ENCODE measurements around the gene DLGAP4. TPM values are rescaled to one million over a fixed set of nuclear protein-coding genes. Genes with fewer than 3 reads are reported as not detected.

The DLGAP4 gene
- total RNA-seq, 4 donors from 2014 or later: 18.8 to 46.7 (median 45.0) TPM

DNA sequence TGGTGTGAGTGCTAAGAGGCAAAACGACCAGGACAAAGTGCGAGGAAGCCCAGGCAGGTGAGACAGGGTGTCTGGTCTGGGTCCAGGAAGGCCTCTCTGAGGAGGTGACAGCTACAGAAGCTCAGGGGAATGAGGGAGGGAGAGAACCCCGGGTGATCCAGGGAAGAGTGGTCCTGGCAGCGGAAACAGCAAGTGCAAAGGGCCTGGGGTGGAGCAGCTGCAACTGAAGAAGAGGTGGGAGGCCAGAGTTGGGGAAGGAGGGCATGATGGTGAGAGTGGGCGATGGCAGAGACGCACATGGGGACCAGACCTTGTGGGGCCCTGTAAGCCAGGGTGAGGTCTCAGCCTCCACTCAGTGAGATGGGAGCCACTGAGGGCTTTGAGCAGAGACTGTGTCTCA is 45.8 kb downstream of the DLGAP4 start:
- in situ Hi-C loops (cut with MboI; ENCODE audit: low sequenced_read_pairs in 4 of 4) (no loop called here), intact Hi-C loops (cut with DNase I; ENCODE audit: low total_unique reads) (no loop called here)
- Histone ChIP-seq H3K27ac (no peak overlapping the region), H3K9me3 (no peaks in the 10 kb centered on the region), H3K27me3 (no peaks in the 10 kb centered on the region), H3K4me3 (no peak overlapping the region), H3K36me3 (no peaks in the 10 kb centered on the region), H3K4me1 (no peaks in the 10 kb centered on the region)
- DNase-seq (no peak), ATAC-seq (no peak)
- TF ChIP-seq, protein P1, sequence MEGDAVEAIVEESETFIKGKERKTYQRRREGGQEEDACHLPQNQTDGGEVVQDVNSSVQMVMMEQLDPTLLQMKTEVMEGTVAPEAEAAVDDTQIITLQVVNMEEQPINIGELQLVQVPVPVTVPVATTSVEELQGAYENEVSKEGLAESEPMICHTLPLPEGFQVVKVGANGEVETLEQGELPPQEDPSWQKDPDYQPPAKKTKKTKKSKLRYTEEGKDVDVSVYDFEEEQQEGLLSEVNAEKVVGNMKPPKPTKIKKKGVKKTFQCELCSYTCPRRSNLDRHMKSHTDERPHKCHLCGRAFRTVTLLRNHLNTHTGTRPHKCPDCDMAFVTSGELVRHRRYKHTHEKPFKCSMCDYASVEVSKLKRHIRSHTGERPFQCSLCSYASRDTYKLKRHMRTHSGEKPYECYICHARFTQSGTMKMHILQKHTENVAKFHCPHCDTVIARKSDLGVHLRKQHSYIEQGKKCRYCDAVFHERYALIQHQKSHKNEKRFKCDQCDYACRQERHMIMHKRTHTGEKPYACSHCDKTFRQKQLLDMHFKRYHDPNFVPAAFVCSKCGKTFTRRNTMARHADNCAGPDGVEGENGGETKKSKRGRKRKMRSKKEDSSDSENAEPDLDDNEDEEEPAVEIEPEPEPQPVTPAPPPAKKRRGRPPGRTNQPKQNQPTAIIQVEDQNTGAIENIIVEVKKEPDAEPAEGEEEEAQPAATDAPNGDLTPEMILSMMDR (IDR thresholded peaks at IDR 0.05 in 4 of 5, conservative IDR thresholded peaks at IDR 0.05 in 1 of 5): no peak
- no peak for TF ChIP-seq POLR2A (IDR thresholded peaks at IDR 0.05)

DNA sequence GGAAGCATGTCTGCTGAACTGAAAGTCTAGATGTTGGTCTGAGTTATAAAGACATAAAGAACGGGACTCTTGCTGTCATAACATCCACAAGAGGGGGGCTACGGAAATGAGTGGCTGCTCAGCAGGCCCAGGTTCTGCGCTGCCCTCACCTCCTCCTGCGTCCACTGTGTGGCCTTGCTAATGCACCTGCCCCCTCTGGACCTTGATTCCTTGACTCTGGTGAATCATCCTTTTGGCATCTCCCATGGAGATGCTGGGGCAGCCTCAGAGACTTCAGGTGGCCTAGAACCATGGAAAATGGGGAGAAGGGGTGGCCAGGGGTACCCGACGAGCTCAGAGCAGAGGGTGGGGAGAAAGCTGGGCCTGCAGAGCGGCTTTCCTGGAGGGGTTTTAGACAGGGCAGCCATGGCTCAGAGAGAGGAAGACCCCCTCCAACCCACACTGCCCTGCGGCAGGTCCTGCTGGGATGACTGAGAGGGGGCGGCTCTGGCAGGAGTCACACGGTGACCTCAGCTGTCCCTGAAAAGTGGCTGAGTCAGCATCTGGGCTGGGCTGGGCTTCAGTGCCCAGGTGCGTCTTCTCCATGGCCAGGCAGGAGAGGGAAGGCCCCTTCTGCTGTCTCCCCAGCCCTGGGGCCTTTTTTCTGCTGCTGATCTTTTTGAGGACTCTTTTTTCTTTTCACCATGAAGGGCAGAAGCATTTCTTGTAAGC is 46.9 kb downstream of the DLGAP4 start:
- H3K9me3 ChIP-seq: no peaks in the 10 kb centered on the region
- in situ Hi-C loops (cut with MboI; ENCODE audit: low sequenced_read_pairs in 4 of 4): no loop called here
- no peaks in the 10 kb centered on the region for H3K36me3 ChIP-seq
- no peaks in the 10 kb centered on the region for H3K27me3 ChIP-seq
- no peak for TF ChIP-seq POLR2A (IDR thresholded peaks at IDR 0.05)
- TF ChIP-seq, protein P1 (IDR thresholded peaks at IDR 0.05 in 4 of 5, conservative IDR thresholded peaks at IDR 0.05 in 1 of 5): no peak
- no peak for ATAC-seq
- H3K27ac ChIP-seq: no peak overlapping the region
- H3K4me1 ChIP-seq: no peaks in the 10 kb centered on the region
- no peak overlapping the region for H3K4me3 ChIP-seq
- intact Hi-C loops (cut with DNase I; ENCODE audit: low total_unique reads): no loop called here
- DNase-seq: no peak

DNA sequence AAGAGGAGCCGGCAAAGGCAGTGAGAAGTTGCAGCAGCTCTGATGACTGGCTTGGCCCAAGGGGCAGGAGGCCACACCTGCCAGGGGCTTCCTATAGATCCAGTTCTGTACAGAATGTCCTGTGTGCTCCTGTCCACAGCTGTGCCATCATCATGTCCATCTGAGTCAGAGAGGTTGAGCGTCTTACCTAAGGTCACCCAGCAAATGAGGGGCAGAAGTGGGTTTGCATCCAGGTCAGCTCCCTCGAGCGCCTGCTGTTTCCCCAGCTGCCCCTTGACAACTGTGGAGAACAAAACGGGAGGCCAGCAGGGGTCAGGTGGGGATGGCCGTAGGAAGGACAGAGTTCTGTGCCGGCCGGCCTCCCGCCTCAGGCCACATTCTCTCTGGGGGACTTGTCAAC is 47.6 kb downstream of the DLGAP4 start:
- DNase-seq (no peak), ATAC-seq (no peak)
- no peak for TF ChIP-seq POLR2A (IDR thresholded peaks at IDR 0.05)
- Histone ChIP-seq H3K4me3 (no peak overlapping the region), H3K27me3 (no peaks in the 10 kb centered on the region), H3K4me1 (no peaks in the 10 kb centered on the region), H3K36me3 (no peaks in the 10 kb centered on the region), H3K27ac (no peak overlapping the region), H3K9me3 (no peaks in the 10 kb centered on the region)
- intact Hi-C loops (cut with DNase I; ENCODE audit: low total_unique reads) (no loop called here), in situ Hi-C loops (cut with MboI; ENCODE audit: low sequenced_read_pairs in 4 of 4) (no loop called here)

DNA sequence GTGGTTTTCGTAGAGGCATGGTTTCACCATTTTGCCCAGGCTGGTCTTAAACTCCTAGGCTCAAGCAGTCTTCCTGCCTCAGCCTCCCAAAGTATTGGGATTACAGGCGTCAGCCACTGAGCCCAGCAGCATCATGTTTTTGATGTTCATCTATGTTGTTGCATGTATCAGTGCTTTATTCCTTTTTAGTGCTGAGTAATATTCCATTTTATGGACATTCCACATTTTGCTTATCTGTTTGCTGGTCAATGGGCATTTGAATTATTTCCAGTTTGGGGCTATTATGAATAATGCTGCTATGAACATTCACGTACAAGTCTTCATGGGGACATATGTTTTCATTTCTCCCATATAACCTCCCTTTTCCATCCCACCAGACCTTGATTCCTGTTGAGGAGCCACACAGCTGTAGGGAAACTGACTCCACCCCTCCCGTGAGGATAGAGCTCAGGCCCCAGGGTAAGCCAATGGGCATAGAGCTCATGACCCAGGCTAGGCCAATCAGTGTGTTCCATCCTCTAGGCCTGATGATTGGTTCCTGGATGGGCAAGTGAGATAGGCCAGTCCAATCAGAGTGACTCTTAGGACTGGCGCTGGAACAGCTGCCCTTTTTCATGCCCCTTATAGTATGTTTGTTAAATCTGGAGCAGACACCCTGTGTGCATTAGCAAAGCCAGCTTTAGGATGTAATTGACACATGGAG is 49.5 kb downstream of the DLGAP4 start:
- Histone ChIP-seq H3K27me3 (no peaks in the 10 kb centered on the region), H3K36me3 (no peaks in the 10 kb centered on the region), H3K9me3 (no peaks in the 10 kb centered on the region), H3K27ac (no peak overlapping the region), H3K4me1 (no peaks in the 10 kb centered on the region), H3K4me3 (no peak overlapping the region)
- TF ChIP-seq POLR2A (IDR thresholded peaks at IDR 0.05): no peak
- TF ChIP-seq, protein P1 (IDR thresholded peaks at IDR 0.05 in 4 of 5, conservative IDR thresholded peaks at IDR 0.05 in 1 of 5): no peak
- DNase-seq (no peak), ATAC-seq (no peak)
- intact Hi-C loops (cut with DNase I; ENCODE audit: low total_unique reads) (no loop called here), in situ Hi-C loops (cut with MboI; ENCODE audit: low sequenced_read_pairs in 4 of 4) (no loop called here)

DNA sequence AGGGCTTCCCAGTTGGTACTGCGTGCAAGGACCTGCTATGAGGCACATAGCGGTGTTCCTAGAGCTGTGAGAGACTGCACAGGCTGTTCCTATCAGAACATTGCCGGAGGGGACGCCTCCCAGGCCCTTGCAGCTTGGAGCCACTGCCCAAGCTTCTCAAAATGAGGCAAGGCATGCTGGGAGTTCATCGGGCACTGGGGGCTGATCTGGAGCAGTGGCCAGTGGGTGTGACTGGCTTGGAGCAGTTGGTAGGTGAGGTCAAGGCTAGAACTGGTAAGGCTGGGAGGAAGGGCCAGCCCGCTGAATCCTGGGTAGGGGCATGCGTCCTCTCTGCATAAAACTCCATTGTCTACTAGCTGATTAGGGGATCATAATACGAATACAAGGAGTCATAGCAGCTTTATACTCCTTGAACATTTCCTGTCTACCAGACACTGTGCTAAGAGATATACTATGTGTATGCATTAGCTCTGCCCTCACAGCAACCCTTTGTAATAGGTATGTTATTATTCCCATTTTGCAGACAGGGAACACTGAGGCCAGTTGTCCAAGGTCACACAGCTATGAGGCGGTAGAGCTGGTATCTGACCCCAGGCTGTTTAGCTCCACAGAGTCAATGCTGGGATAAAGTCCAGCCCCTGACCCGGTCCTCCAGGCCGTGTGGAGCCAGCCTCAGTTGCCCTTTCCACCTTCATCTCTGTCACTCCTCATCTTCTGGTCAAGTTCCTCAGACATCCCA is 53.7 kb downstream of the DLGAP4 start:
- no peak for TF ChIP-seq POLR2A (IDR thresholded peaks at IDR 0.05)
- TF ChIP-seq, protein P1 (IDR thresholded peaks at IDR 0.05 in 4 of 5, conservative IDR thresholded peaks at IDR 0.05 in 1 of 5): no peak
- in situ Hi-C loops (cut with MboI; ENCODE audit: low sequenced_read_pairs in 4 of 4) (no loop called here), intact Hi-C loops (cut with DNase I; ENCODE audit: low total_unique reads) (no loop called here)
- H3K9me3 ChIP-seq: no peaks in the 10 kb centered on the region
- DNase-seq (no peak), ATAC-seq (no peak)
- H3K4me3 ChIP-seq: no peak overlapping the region
- H3K4me1 ChIP-seq: no peaks in the 10 kb centered on the region
- H3K36me3 ChIP-seq: no peaks in the 10 kb centered on the region
- no peaks in the 10 kb centered on the region for H3K27me3 ChIP-seq
- H3K27ac ChIP-seq: no peak overlapping the region

Data from gastrocnemius medialis (tissue), 4 donors.